Measurements from ENCODE around the gene INPP5D. TPM values are rescaled to one million over a fixed set of nuclear protein-coding genes. Genes with fewer than 3 reads are reported as not detected.

INPP5D gene
- total RNA-seq, 1 experiment from 2014 or later: 17.2 TPM

DNA sequence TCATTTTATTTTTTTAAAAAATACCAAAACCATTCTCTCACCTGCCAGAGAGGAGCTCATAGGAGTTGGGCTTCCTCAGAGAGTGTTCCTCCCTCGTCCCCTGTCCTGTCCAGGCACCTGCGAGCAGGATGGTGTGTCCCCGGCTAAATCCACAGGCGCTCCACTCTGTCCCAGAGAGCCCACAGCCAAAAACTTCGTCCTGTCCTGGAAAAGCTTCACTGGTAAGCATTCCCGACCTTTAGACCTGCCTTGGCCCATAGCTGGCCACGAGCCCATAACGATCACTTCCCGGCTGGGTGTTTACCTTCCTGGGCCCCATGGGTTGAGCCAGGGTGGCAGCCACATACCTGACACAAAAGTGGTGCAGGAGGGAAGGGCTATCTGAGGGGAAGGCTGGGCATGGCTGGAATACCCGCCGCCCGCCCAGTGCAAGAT, 47.1 kb upstream of the INPP5D start, which contains the start of gene NGEF:
Gene NGEF, minus strand, starts transcription at position 230 of the 435 bp plus-strand sequence. CDS start 38,366 bp downstream, outside the sequence.
- Mint-ChIP-seq H3K27ac (no peak within 1 kb of the TSS; the same call in 1 of the 2 replicates), H3K4me1 (no peaks in the 10 kb centered on the region), H3K9me3 (peaks cover 5% of the 10 kb centered on the region), H3K4me3 (no peak within 1 kb of the TSS), H3K36me3 (no peaks in the 10 kb centered on the region), H3K27me3 (ENCODE audit: low read depth) (no peaks in the 10 kb centered on the region)
- DNase-seq (ENCODE audit: low spot score) (no peak), ATAC-seq (no peak)
- POLR2A ChIA-PET: no interaction called here
- CTCF ChIA-PET: interaction anchor here (1.5 kb wide), 1 partner anchor 126 kb away, joined by 3 read pairs; no protein-coding TSS in a partner anchor
- TF ChIP-seq GABPB1 (CRISPR knock-in tag; IDR thresholded peaks at IDR 0.05) (peak; percentile 83), ATF1 (CRISPR knock-in tag; IDR thresholded peaks at IDR 0.05) (no peak)

DNA sequence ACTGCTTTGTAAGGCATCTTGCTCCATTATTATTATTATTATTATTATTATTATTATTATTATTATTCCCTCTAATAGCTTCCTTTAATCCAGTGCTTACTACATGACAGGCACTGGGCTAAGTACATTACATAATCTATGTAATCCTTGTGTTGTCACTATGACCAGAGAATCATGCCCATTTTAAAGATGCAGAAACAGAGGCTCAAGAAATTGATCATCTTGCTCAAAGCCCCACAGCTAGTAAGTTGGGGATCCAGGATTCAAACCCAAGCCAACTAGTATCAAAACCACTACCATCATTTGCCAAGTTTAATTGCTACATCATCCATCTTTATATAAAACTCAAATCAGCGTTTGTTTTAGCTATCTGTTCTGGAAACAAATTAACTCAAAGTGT, 46.5 kb upstream of the INPP5D start:
- H3K36me3 Mint-ChIP-seq: no peaks in the 10 kb centered on the region
- H3K4me1 Mint-ChIP-seq: no peaks in the 10 kb centered on the region
- no peaks in the 10 kb centered on the region for H3K27me3 Mint-ChIP-seq (ENCODE audit: low read depth)
- TF ChIP-seq HMGA2 (CRISPR knock-in tag; IDR thresholded peaks at IDR 0.05) (0 out of 2 replicates have a peak, but pooled peaks have one; percentile 14), MXD4 (CRISPR knock-in tag; IDR thresholded peaks at IDR 0.05; ENCODE audit: borderline replicate concordance) (no peak), MYBL2 (CRISPR knock-in tag; IDR thresholded peaks at IDR 0.05) (no peak)
- POLR2A ChIA-PET: no interaction called here
- ATAC-seq: no peak
- CTCF ChIA-PET: no interaction called here
- H3K27ac Mint-ChIP-seq: no peak overlapping the region
- no peak for DNase-seq (ENCODE audit: low spot score)
- H3K4me3 Mint-ChIP-seq: no peak overlapping the region
- peaks cover 5% of the 10 kb centered on the region for H3K9me3 Mint-ChIP-seq

DNA sequence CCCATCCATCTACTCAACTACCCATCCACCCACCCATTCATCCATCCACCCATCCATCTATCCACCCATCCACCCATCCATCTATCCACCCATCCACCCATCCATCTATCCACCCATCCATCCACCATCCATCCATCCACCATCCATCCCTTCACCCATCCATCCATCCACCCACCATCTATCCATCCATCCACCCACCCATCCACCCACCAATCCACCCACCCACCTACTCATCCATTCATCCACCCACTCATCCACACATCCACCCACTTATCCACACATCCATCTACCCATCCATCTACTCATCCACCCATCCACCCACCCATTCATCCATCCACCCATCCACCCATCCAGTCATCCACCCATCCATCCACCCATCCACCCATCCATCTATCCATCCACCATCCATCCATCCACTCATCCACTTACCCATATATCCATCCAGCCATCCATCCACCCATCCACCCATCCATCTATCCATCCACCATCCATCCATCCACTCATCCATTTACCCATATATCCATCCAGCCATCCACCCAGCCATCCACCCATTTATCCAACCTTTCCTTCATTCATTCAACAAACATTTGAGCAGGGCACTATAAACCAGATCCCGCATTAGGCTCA, 45.0 kb upstream of the INPP5D start:
- ATAC-seq: no peak
- Mint-ChIP-seq H3K9me3 (peaks cover 5% of the 10 kb centered on the region), H3K27ac (no peak overlapping the region), H3K36me3 (no peaks in the 10 kb centered on the region), H3K4me3 (no peak overlapping the region), H3K4me1 (no peaks in the 10 kb centered on the region), H3K27me3 (ENCODE audit: low read depth) (no peaks in the 10 kb centered on the region)
- ChIA-PET CTCF (no interaction called here), POLR2A (no interaction called here)
- no peak for DNase-seq (ENCODE audit: low spot score)
- TF ChIP-seq, protein P1, sequence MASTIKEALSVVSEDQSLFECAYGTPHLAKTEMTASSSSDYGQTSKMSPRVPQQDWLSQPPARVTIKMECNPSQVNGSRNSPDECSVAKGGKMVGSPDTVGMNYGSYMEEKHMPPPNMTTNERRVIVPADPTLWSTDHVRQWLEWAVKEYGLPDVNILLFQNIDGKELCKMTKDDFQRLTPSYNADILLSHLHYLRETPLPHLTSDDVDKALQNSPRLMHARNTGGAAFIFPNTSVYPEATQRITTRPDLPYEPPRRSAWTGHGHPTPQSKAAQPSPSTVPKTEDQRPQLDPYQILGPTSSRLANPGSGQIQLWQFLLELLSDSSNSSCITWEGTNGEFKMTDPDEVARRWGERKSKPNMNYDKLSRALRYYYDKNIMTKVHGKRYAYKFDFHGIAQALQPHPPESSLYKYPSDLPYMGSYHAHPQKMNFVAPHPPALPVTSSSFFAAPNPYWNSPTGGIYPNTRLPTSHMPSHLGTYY (CRISPR knock-in tag; IDR thresholded peaks at IDR 0.05): no peak
- TF ChIP-seq, protein P2, sequence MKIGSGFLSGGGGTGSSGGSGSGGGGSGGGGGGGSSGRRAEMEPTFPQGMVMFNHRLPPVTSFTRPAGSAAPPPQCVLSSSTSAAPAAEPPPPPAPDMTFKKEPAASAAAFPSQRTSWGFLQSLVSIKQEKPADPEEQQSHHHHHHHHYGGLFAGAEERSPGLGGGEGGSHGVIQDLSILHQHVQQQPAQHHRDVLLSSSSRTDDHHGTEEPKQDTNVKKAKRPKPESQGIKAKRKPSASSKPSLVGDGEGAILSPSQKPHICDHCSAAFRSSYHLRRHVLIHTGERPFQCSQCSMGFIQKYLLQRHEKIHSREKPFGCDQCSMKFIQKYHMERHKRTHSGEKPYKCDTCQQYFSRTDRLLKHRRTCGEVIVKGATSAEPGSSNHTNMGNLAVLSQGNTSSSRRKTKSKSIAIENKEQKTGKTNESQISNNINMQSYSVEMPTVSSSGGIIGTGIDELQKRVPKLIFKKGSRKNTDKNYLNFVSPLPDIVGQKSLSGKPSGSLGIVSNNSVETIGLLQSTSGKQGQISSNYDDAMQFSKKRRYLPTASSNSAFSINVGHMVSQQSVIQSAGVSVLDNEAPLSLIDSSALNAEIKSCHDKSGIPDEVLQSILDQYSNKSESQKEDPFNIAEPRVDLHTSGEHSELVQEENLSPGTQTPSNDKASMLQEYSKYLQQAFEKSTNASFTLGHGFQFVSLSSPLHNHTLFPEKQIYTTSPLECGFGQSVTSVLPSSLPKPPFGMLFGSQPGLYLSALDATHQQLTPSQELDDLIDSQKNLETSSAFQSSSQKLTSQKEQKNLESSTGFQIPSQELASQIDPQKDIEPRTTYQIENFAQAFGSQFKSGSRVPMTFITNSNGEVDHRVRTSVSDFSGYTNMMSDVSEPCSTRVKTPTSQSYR (CRISPR knock-in tag; IDR thresholded peaks at IDR 0.05): no peak
- no peak for TF ChIP-seq NR1H2 (CRISPR knock-in tag; IDR thresholded peaks at IDR 0.05)
- TF ChIP-seq, protein P3, sequence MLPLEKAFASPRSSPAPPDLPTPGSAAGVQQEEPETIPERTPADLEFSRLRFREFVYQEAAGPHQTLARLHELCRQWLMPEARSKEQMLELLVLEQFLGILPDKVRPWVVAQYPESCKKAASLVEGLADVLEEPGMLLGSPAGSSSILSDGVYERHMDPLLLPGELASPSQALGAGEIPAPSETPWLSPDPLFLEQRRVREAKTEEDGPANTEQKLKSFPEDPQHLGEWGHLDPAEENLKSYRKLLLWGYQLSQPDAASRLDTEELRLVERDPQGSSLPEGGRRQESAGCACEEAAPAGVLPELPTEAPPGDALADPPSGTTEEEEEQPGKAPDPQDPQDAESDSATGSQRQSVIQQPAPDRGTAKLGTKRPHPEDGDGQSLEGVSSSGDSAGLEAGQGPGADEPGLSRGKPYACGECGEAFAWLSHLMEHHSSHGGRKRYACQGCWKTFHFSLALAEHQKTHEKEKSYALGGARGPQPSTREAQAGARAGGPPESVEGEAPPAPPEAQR (CRISPR knock-in tag; IDR thresholded peaks at IDR 0.05): no peak
- TF ChIP-seq NFYB (CRISPR knock-in tag; conservative IDR thresholded peaks at IDR 0.05; ENCODE audit: low read depth): no peak
- TF ChIP-seq TEAD4 (CRISPR knock-in tag; IDR thresholded peaks at IDR 0.05): no peak
- TF ChIP-seq, protein P4, sequence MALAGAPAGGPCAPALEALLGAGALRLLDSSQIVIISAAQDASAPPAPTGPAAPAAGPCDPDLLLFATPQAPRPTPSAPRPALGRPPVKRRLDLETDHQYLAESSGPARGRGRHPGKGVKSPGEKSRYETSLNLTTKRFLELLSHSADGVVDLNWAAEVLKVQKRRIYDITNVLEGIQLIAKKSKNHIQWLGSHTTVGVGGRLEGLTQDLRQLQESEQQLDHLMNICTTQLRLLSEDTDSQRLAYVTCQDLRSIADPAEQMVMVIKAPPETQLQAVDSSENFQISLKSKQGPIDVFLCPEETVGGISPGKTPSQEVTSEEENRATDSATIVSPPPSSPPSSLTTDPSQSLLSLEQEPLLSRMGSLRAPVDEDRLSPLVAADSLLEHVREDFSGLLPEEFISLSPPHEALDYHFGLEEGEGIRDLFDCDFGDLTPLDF (CRISPR knock-in tag; IDR thresholded peaks at IDR 0.05): no peak
- TF ChIP-seq, protein P5, sequence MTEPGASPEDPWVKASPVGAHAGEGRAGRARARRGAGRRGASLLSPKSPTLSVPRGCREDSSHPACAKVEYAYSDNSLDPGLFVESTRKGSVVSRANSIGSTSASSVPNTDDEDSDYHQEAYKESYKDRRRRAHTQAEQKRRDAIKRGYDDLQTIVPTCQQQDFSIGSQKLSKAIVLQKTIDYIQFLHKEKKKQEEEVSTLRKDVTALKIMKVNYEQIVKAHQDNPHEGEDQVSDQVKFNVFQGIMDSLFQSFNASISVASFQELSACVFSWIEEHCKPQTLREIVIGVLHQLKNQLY (CRISPR knock-in tag; IDR thresholded peaks at IDR 0.05): no peak
- no peak for TF ChIP-seq ZNF138 (CRISPR knock-in tag; conservative IDR thresholded peaks at IDR 0.05)
- TF ChIP-seq ZNF416 (CRISPR knock-in tag; IDR thresholded peaks at IDR 0.05): no peak
- TF ChIP-seq, protein P6, sequence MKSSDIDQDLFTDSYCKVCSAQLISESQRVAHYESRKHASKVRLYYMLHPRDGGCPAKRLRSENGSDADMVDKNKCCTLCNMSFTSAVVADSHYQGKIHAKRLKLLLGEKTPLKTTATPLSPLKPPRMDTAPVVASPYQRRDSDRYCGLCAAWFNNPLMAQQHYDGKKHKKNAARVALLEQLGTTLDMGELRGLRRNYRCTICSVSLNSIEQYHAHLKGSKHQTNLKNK (CRISPR knock-in tag; IDR thresholded peaks at IDR 0.05): no peak
- TF ChIP-seq FOXK1 (CRISPR knock-in tag; IDR thresholded peaks at IDR 0.05): no peak
- TF ChIP-seq ZNF423 (CRISPR knock-in tag; IDR thresholded peaks at IDR 0.05): no peak
- no peak for TF ChIP-seq ZNF121 (CRISPR knock-in tag; IDR thresholded peaks at IDR 0.05)
- TF ChIP-seq, protein P7, sequence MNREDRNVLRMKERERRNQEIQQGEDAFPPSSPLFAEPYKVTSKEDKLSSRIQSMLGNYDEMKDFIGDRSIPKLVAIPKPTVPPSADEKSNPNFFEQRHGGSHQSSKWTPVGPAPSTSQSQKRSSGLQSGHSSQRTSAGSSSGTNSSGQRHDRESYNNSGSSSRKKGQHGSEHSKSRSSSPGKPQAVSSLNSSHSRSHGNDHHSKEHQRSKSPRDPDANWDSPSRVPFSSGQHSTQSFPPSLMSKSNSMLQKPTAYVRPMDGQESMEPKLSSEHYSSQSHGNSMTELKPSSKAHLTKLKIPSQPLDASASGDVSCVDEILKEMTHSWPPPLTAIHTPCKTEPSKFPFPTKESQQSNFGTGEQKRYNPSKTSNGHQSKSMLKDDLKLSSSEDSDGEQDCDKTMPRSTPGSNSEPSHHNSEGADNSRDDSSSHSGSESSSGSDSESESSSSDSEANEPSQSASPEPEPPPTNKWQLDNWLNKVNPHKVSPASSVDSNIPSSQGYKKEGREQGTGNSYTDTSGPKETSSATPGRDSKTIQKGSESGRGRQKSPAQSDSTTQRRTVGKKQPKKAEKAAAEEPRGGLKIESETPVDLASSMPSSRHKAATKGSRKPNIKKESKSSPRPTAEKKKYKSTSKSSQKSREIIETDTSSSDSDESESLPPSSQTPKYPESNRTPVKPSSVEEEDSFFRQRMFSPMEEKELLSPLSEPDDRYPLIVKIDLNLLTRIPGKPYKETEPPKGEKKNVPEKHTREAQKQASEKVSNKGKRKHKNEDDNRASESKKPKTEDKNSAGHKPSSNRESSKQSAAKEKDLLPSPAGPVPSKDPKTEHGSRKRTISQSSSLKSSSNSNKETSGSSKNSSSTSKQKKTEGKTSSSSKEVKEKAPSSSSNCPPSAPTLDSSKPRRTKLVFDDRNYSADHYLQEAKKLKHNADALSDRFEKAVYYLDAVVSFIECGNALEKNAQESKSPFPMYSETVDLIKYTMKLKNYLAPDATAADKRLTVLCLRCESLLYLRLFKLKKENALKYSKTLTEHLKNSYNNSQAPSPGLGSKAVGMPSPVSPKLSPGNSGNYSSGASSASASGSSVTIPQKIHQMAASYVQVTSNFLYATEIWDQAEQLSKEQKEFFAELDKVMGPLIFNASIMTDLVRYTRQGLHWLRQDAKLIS (CRISPR knock-in tag; IDR thresholded peaks at IDR 0.05; ENCODE audit: borderline replicate concordance): no peak
- TF ChIP-seq SMAD4 (CRISPR knock-in tag; IDR thresholded peaks at IDR 0.05): no peak

Measured in WTC11 (cell line).